Loucy (cell line): ENCODE results near the gene MEN1.

Experiments used
- EZH2phosphoT487 ChIP-seq: fragments of 200-600 bp; IDR thresholded peaks from 2 replicates; pipeline ENCODE4 v1.6.1; 2018; ENCODE audit warnings: antibody characterized with exemption, mild to moderate bottlenecking, moderate library complexity, borderline replicate concordance
- TF ChIP-seq, protein P1 (sequence below): fragments of 200-600 bp; sonication (generic); conservative IDR thresholded peaks from 2 replicates; pipeline ENCODE4 v1.5.1; 2014; ENCODE audit warnings: mild to moderate bottlenecking, antibody characterized with exemption, low read length

DNA sequence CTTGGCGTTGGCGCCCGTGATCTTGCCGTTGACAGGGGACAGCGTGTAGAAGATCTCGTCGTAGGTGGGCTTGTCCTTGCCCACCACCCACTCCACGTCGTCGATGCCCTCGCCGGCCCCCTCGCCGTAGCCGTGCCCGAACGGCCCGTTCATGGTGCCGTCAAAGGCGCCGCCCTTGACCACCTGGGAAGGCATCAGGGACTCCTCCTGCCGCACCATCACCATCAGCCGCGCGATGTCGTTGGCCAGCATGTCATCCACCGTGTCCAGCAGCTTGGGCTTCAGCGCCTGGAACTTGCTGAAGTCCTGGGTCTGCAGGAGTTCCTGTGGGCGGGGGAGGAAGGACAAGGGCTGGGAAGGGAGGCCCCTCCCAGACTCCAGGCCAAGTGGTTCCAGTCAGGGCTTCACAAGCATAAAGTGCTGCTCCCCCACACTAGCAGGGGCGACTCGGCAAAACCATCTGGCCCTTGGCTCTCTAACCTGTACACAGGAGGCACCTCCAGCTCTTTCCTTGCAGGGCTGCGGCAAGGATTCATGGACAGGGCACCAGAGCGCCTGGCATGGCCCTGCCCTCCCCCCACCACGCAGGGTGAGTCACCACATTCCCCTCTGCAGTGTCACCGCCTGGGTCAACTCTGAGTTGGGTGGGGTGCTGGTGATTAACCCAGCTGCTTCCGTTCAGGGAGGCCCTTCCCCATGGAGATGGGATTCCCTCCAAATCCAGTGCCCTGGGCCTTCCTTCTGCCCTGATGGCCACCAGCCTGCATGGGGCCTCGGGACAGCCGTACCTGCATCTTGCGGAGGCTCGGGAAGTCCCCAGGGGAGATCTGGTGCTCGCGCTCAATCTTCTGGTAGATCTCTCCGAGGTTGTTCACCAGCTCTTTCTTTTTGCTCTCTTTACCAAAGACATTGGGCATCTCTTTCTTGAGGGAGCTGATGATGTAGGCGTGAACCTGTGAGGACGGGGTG lies 44.5 kb upstream of the MEN1 start:
- TF ChIP-seq, protein P1, sequence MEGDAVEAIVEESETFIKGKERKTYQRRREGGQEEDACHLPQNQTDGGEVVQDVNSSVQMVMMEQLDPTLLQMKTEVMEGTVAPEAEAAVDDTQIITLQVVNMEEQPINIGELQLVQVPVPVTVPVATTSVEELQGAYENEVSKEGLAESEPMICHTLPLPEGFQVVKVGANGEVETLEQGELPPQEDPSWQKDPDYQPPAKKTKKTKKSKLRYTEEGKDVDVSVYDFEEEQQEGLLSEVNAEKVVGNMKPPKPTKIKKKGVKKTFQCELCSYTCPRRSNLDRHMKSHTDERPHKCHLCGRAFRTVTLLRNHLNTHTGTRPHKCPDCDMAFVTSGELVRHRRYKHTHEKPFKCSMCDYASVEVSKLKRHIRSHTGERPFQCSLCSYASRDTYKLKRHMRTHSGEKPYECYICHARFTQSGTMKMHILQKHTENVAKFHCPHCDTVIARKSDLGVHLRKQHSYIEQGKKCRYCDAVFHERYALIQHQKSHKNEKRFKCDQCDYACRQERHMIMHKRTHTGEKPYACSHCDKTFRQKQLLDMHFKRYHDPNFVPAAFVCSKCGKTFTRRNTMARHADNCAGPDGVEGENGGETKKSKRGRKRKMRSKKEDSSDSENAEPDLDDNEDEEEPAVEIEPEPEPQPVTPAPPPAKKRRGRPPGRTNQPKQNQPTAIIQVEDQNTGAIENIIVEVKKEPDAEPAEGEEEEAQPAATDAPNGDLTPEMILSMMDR: no peak
- no peak for TF ChIP-seq EZH2phosphoT487
